ENCODE data around the gene DHRS7. TPM values are rescaled to one million over a fixed set of nuclear protein-coding genes. Genes with fewer than 3 reads are reported as not detected.

Gene DHRS7
- polyA plus RNA-seq, 2 of the 4 experiments (the other 2 are of a cell fraction): 75.4 to 97.5 TPM

DNA sequence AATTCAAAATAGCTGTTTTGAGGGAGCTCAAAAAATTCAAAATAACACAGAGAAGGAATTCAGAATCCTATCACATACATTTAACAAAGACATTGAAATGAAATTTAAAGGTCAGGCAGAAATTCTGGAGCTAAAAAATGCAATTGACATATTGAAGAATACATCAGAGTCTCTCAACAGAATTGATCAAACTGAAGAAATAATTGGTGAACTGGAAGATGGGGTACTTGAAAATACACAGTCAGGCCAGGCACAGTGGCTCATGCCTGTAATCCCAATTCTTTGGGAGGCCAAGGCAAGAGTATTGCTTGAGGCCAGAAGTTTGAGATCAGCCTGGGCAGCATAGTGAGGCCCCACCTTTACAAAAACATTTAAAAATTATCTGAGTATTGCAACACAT, 34.1 kb upstream of the DHRS7 start:
- Histone ChIP-seq H3K4me2 (no peak overlapping the region), H3K9me3 (no peaks in the 10 kb centered on the region; the same call in 2 of the 3 replicates), H3K4me3 (no peak overlapping the region), H3K27ac (no peak overlapping the region), H3K4me1 (no peaks in the 10 kb centered on the region)
- CTCF ChIA-PET: interaction anchor here (1.2 kb wide), 1 partner anchor 363 kb away, joined by 3 read pairs; no protein-coding TSS in a partner anchor
- FAIRE-seq: no peak
- POLR2A ChIA-PET: no interaction called here
- ATAC-seq: no peak
- DNase-seq (ENCODE audit: low read depth in 1 of 2, low spot score in 1 of 2): no peak
- TF ChIP-seq POLR2AphosphoS2 (conservative IDR thresholded peaks at IDR 0.05; ENCODE audit: low read length) (no peak), HEYL (CRISPR knock-in tag; IDR thresholded peaks at IDR 0.05) (no peak), GATA3 (IDR thresholded peaks at IDR 0.05; ENCODE audit: borderline replicate concordance) (no peak), JUNB (IDR thresholded peaks at IDR 0.05) (no peak), EHF (CRISPR knock-in tag; IDR thresholded peaks at IDR 0.05) (no peak), FOXS1 (CRISPR knock-in tag; IDR thresholded peaks at IDR 0.05) (no peak), MAFK (IDR thresholded peaks at IDR 0.05; ENCODE audit: partially characterized antibody) (no peak), CHD2 (IDR thresholded peaks at IDR 0.05; ENCODE audit: low read length, partially characterized antibody) (no peak), TP53 (CRISPR knock-in tag; IDR thresholded peaks at IDR 0.05) (no peak), RNF2 (IDR thresholded peaks at IDR 0.05; ENCODE audit: borderline replicate concordance, low read depth) (no peak)
- TF ChIP-seq, protein P1, sequence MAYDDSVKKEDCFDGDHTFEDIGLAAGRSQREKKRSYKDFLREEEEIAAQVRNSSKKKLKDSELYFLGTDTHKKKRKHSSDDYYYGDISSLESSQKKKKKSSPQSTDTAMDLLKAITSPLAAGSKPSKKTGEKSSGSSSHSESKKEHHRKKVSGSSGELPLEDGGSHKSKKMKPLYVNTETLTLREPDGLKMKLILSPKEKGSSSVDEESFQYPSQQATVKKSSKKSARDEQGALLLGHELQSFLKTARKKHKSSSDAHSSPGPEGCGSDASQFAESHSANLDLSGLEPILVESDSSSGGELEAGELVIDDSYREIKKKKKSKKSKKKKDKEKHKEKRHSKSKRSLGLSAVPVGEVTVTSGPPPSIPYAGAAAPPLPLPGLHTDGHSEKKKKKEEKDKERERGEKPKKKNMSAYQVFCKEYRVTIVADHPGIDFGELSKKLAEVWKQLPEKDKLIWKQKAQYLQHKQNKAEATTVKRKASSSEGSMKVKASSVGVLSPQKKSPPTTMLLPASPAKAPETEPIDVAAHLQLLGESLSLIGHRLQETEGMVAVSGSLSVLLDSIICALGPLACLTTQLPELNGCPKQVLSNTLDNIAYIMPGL (CRISPR knock-in tag; IDR thresholded peaks at IDR 0.05; ENCODE audit: borderline replicate concordance): no peak

DNA sequence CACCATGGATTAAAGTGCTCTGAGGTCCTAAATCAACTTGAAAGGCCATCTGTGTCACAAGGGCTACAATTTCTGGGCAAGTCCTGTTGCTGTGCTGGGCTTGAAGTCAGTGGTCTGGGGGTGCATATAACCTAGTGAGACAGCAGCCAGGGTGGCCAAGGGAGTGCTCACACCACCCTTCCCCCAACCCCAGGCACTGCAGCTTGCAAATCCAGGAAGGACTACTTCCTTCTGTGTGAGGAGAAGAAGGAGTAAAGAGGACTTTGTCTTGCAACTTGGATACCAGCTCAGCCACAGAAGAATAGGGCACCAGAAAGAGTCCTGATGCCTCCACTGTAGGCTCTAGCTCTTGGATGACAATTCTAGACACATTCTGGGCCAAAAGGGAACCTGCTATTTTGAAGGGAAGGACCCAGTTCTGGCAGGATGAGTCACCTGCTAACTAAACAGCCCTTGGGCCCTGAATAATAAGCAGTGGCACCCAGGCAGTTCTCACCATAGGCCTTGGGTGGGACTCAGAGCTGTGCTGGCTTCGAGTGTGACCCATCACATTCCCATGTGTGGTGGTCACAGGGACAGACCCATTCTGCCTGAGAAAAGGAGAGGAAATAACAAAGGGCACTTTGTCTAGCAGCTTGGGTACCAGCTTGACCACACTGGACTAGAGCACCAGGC, 32.6 kb upstream of the DHRS7 start:
- Histone ChIP-seq H3K4me3 (no peak overlapping the region), H3K4me1 (no peaks in the 10 kb centered on the region), H3K27ac (no peak overlapping the region), H3K9me3 (no peaks in the 10 kb centered on the region; the same call in 2 of the 3 replicates), H3K4me2 (no peak overlapping the region)
- ATAC-seq (0 out of 6 replicates have a peak, but pooled peaks of 1 of the 2 experiments have one; percentile 30), DNase-seq (ENCODE audit: low read depth in 1 of 2, low spot score in 1 of 2) (no peak), FAIRE-seq (no peak)
- TF ChIP-seq JUNB (IDR thresholded peaks at IDR 0.05) (no peak), HEYL (CRISPR knock-in tag; IDR thresholded peaks at IDR 0.05) (no peak), FOSL2 (IDR thresholded peaks at IDR 0.05) (no peak), FOSL2 (CRISPR knock-in tag; IDR thresholded peaks at IDR 0.05) (peak; percentile 14; the same call in 1 of the 2 replicates)
- ChIA-PET CTCF (interaction anchor here (0.7 to 1.6 kb wide), 3 partner anchors 13 to 32 kb away, joined by 3 to 4 read pairs (median 3); partner anchors contain the start of gene DHRS7), POLR2A (no interaction called here)
- WGBS (ENCODE audit: missing lambda C conversion rate): 17% methylated on average over 1 of the region's 1 CpG

DNA sequence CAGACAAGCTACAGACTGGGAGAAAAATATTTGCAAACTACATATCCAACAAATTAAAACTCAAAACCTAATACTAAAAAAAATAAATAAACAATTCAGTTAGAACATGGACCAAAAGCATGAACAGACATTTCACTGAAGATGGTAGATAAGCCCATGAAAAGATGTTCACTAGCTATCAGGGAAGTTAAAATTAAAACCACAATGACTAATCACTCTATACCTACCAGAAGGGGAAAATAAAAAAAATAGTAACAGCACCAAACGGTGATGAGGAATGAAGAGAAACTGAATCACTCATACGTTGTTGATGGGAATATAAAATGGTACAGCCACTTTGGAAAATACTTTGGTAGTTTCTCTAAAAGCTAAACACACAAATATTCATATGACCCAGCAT, 31.1 kb upstream of the DHRS7 start:
- H3K4me2 ChIP-seq: no peak overlapping the region
- CTCF ChIA-PET: interaction anchor here (0.6 to 2.9 kb wide), 4 partner anchors 10 to 365 kb away, joined by 3 to 18 read pairs (median 4); no protein-coding TSS in a partner anchor
- H3K4me1 ChIP-seq: no peaks in the 10 kb centered on the region
- TF ChIP-seq, protein P1 (CRISPR knock-in tag; IDR thresholded peaks at IDR 0.05; ENCODE audit: borderline replicate concordance): no peak
- TF ChIP-seq, protein P2, sequence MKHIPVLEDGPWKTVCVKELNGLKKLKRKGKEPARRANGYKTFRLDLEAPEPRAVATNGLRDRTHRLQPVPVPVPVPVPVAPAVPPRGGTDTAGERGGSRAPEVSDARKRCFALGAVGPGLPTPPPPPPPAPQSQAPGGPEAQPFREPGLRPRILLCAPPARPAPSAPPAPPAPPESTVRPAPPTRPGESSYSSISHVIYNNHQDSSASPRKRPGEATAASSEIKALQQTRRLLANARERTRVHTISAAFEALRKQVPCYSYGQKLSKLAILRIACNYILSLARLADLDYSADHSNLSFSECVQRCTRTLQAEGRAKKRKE (CRISPR knock-in tag; IDR thresholded peaks at IDR 0.05; ENCODE audit: low read depth): no peak
- no peak for TF ChIP-seq POLR2AphosphoS2 (conservative IDR thresholded peaks at IDR 0.05; ENCODE audit: low read length)
- TF ChIP-seq ZNF302 (CRISPR knock-in tag; IDR thresholded peaks at IDR 0.05): no peak
- no peak overlapping the region for H3K27ac ChIP-seq
- POLR2A ChIA-PET: interaction anchor here (0.6 to 1.5 kb wide), 3 partner anchors 53 to 705 kb away, joined by 3 to 4 read pairs (median 4); partner anchors contain the start of gene PPM1A
- no peaks in the 10 kb centered on the region; the same call in 2 of the 3 replicates for H3K9me3 ChIP-seq
- WGBS (ENCODE audit: missing lambda C conversion rate): 14% methylated on average over 2 of the region's 2 CpGs
- H3K4me3 ChIP-seq: no peak overlapping the region
- FAIRE-seq (no peak), DNase-seq (ENCODE audit: low read depth in 1 of 2, low spot score in 1 of 2) (no peak), ATAC-seq (no peak)

Measured in A549 (cell line).